ENCODE results near the gene TNFRSF9.
"Not testable (repeated sequence)": the region's sequence is repeated elsewhere in the genome, so short reads cannot be mapped to it uniquely, and the experiment has no call there.

Gene TNFRSF9

DNA sequence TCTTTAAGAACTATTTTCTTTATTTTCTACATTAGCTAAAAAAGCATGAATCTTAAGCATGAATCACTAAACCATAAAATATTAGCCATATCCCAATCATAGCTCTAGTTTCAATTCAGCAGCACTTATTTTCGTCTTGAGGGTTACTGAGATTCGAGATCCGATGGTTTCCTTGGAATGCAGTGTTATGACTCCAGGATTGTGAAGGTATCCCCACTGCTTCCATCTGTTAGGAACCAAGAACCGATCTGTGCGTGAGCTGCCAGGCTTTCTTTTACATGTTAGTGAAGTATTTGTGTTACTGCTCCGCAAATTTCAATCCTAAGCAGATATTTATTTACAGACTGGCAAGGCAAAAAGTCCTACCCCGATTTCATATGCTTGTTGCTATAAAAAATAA lies 18.8 kb downstream of the TNFRSF9 start:
- in situ Hi-C loops (cut with MboI; ENCODE audit: low sequenced_read_pairs): no loop called here

DNA sequence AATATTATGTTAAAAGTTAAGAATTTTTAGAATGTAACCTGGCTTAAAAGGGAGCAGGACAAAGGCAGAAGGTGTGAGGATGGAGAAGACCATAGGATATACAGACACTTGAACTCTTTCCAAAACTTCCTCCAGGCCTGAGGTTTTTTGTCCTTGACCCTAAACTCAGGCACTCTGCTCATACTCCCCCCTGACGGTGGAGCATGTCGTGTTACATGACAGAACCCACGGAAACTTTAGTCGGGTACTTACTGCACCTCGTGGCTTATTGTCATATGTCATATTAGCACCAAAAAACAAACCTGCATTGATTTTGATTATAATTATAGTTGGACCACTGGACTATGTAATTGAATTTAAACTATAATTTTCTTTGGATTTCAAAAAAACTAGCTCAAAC lies 20.8 kb downstream of the TNFRSF9 start:
- in situ Hi-C loops (cut with MboI; ENCODE audit: low sequenced_read_pairs): no loop called here

DNA sequence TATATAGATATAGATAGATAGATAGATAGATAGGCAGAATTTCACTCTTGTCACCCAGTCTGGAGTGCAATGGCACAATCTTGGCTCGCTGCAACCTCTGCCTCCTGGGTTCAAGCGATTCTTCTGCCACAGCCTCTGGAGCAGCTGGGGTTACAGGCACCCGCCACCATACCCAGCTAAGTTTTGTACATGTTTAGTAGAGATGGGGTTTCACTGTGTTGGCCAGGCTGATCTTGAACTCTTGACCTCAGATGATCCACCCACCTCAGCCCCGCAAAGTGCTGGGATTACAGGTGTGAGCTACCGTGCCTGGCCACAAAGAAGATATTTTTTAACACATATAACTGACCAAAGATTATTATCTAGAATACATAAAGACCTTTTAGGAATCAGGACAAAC lies 22.7 kb downstream of the TNFRSF9 start:
- in situ Hi-C loops (cut with MboI; ENCODE audit: low sequenced_read_pairs): not testable (repeated sequence)

DNA sequence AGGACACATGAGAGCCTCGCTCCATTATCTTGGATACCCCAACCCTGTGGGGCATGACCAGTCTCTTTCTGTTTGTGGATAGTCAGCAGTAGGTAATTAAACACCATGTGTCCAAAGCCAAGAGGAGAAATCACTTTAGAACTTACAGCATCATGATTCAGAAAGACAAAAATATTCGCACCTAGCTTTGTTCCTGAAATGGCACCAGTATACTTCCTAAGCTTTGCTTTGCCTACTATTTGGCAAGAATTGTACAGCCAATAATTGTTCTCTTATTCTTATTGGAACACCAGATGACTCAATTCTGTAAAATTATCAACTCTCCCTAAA lies 24.2 kb downstream of the TNFRSF9 start:
- in situ Hi-C loops (cut with MboI; ENCODE audit: low sequenced_read_pairs): no loop called here

DNA sequence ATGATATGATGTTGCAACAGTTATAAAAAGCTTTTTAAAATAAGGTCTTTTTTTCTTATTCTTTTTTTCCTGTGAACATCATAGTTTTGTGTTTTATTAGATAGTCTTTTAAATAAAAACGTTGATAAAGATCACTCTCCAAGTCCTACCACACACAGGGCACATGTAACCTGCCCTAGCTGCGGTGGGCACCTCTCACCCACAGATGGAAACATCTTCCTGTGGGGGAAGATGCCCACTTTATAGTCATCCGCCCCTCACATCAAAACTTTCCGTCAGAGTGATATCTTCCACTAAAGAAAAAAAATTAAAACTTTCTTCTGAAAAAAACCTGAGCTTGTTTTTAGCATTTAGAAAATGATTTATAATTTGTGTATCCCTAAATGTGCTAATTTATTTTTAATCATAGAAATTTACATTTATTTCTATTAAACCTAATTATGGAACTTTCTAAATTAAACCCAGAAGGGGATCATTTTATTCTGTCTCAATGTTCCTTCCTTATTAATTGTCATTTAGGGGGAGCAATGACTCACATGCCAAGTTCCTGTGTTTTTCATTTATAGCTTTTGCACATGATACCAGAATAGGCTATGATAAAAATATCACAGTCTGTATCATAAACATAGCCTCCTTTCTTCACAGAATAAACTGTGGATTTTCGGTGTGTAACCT lies 24.7 kb downstream of the TNFRSF9 start:
- in situ Hi-C loops (cut with MboI; ENCODE audit: low sequenced_read_pairs): no loop called here

DNA sequence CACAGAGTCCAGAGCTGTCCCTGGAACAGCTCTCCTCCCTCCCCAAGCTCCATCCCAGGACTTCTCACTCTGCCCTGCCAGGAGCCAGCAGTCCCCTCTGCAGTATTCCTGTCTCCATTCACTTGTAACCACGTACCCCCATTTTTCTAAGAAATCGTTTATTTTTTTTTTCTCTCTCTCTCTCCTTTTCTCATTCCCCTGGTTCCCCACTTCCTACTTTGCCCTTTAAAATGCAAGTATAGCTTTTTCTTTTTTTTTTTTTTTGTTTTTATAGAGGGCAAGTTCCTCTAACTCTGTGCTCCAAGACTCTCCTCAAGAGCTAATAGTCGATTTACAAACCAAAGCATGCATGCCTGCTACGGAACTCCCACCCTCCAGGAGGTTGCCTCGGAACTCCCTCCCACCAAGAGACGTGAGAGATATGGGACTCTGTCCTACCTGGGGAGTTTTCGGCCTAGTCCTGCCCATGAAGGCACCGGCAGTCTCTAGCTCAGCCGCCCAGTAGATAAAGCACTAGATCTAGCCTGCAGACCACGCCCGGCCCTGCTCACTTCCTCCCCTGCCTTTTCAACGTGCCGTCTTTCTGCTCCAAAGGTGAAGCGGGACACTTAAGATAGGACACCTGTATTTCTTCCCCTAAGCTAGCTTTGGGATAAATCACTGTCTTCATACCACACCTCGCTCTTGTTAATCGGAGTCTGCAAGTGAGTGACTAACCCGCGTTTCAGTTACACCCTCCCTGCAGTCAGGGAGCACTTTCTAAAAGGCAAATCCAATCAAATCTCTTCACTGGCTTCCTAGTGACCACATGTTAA lies 27.7 kb downstream of the TNFRSF9 start:
- in situ Hi-C loops (cut with MboI; ENCODE audit: low sequenced_read_pairs): no loop called here

DNA sequence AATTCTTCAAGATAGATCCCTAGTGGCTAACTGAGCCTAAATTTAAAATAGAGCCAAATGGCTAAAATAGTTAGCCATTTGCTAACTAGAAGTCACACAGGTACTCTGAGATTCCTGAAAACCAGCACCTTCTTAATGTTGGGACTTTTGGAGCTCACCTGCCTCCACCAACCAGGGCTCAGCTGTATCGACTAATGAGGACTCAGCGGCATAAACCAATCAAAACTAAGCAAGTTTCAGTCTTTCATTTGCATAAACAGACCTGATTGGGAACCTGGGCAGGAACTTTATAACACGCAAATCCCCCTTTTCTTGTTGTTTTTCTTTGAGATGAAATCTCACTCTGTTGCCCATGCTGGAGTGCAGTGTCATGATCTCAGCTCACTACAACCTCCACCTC lies 28.5 kb downstream of the TNFRSF9 start:
- in situ Hi-C loops (cut with MboI; ENCODE audit: low sequenced_read_pairs): no loop called here

DNA sequence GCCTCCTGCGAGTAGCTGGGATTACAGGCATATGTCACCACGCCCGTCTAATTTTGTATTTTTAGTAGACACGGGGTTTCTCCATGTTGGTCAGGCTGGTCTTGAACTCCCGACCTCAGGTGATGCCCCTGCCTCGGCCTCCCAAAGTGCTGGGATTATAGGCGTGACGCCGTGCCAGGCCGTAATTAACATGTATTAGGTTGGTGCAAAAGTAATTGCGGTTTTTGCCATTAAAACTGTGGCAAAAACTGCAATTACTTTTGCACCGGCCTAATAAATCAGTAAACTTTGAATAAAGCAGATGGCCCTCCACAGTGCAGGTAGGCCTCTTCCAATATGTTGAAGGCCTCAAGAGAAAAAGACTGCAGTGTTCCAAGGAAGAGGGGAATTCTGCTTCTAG lies 35.4 kb downstream of the TNFRSF9 start:
- in situ Hi-C loops (cut with MboI; ENCODE audit: low sequenced_read_pairs): no loop called here

DNA sequence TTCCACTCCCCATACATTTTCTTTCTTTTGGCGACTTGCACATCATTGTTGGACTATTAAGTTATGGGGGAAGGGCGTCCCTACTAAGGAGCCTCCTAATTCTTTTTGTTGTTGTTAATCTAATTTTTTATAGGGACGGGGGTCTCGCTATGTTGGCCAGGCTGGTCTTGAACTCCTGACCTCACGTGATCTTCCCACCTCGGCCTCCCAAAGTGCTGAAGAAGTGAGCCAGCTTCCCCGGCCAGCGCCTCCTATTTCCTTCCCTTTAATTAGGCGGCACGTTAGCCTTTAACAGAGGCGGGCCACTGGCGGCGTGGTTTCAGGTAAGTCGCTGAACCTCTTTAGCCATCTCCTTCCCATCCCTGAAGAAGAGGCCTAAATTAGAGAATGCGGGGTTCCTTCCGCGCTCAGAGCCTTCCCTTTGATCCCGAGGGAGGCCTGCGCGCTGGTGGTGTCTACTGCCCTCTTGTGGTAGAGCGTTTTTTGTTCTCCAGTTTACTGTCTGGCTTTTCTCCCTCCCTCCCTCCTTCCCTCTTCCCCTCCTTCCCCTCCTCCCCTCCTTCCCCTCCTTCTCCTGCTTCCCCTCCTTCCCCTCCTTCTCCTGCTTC lies 38.1 kb downstream of the TNFRSF9 start:
- in situ Hi-C loops (cut with MboI; ENCODE audit: low sequenced_read_pairs): no loop called here

DNA sequence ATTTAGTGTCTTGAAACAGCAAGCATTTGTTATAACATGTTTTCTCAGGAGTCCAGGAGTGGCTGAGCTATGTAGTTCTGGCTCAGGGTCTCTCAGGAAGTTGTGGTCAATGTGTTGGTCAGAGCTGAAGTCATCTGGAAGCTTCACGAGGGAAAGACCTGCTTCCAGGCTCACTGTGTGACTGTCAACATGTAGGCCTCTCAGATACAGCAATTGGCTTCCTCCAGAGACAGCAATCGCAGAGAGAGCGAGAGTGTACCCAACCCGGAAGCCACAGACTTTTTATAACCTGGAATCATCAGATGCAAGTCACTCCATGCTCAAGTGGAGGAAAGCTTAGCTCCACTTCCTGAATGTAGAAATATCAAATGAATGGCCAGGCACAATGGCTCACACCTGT lies 40.9 kb downstream of the TNFRSF9 start:
- in situ Hi-C loops (cut with MboI; ENCODE audit: low sequenced_read_pairs): no loop called here

DNA sequence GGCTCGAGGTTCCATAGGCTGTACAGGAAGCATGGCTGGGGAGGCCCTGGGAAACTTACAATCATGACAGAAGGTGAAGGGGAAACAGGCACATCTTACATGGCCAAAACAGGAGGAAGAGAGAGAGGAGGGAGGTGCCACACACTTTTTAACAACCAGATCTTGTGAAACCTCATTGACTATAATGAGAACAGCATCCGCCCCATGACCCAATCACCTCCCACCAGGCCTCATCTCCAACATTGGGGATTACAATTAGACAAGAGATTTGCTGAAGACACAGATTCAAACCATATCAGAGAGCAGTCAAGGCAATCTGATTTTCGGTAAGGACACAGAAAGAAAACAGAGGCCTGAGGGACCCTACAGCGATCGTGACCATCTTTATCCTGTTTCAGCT lies 41.7 kb downstream of the TNFRSF9 start:
- in situ Hi-C loops (cut with MboI; ENCODE audit: low sequenced_read_pairs): no loop called here

DNA sequence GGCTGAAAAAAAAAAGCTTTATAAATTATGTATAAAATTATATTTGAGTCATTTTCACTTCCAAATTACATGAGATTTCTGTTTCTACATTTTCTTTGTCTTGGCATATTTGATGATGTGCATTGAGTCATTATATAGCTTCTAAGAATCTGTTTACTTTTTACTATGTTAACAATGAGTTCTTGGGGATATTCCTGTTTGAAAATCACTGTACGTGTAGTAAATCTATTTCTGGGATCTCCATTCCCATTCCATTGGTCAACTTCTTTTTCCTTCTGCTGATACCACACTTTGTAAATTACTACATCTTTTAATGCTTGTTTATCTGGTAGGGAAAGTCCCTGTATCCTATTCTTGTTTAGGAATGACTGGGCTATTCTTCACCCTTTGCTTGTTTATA lies 43.6 kb downstream of the TNFRSF9 start:
- in situ Hi-C loops (cut with MboI; ENCODE audit: low sequenced_read_pairs): no loop called here

DNA sequence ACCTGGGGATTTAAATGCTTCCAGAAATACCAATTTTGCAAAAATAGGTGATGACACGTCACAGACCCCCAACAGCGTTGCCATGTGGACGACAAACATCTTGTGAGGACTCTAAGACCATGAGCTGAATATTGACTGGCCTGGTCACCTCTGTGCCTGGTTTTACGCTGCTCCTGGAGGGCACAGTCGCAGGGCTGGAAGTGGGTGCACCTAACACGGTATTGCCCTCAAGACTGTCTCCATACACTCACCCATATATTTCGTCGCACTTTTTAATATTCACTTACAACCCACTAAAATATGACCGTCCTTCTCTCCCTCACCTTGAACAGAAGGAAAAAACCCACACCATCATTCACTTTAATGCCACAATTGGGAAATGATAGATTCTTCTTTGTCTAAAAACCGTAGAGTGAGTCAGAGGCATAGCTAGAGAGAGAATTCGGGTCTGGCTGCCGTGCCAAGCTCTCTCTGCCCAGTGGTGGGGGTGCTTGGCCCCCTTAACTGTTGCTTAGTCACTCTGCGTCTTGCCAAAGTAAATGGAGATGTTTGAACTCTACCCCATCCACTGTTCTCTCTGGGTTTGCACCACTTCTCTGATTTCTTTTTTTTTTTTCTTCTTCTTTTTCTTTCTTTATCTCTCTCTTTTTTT lies 47.0 kb downstream of the TNFRSF9 start:
- in situ Hi-C loops (cut with MboI; ENCODE audit: low sequenced_read_pairs): no loop called here

DNA sequence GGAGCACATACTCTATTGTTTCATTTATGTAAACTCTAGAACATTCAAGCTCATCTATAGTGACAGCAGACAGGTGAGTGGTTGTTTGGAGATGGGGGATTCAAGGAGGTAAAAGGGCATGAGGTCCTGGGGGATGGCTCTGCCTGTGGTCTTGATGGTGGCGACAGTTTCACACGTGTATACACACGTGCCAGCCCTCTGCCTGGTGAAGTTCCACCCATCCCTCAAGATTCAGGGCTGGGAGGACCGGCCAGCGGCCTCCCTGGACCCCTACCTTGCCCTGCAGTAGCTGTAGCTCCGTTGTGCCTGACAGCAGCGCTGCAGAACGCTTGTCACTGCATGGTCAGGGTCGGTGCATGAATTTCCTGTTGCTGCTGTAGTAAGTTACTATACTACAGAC lies 48.8 kb downstream of the TNFRSF9 start:
- in situ Hi-C loops (cut with MboI; ENCODE audit: low sequenced_read_pairs): no loop called here

DNA sequence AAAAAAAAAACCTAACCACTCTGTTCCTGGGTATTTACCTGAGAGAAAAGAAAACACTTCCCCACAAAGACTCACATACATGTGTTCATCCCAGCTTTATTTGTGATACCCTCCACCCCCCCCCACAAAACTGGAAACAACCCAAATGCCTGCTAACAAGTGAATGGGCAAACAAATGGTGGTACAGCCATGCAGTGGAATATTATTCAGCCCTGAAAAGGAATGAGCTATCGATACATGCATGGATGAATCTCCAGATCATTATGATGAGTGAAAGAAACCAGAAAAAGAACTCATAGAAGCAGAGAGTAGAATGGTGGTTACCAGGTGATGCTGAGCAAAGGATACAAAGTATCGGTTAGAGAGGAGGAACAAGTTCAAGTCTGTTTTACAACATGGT lies 49.8 kb downstream of the TNFRSF9 start:
- in situ Hi-C loops (cut with MboI; ENCODE audit: low sequenced_read_pairs): no loop called here

DNA sequence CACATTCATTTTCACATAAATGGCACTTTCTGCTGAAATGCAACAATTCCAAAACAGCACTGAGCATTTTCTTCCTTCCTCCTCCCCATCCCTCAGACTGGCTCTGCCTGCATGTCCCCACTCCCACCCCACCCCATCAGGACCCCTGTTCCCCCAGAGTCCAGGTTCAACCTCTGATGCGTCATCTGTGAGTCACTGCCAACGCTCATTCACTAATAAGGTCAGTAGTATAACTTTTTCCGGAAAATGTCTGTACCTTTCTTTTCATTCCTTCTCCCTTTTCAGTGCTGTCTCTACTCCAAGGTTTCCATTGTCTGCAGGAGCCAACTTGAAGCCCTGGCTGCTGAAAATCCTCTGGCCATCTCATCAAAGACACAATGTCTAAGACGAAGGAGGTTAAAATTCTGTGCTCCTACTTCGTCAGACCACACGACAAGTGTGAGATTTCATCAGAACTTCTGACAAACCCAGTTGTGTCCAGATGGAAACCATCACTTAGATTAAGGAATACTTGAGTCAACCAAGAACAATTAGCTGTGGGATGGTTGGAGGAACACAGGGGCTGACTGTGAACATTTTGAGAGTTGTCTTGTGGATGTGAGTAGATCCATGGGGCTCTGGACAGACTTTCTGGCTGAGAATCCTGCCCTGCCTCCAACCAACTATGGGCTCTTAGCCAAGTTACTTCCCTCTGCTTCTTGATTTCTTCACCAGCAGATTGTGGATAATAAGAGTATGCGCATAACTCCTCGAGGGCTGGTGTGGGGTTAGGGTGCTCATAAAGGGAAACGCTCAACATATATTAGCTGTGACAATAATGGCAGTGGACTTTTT lies 52.2 kb downstream of the TNFRSF9 start:
- in situ Hi-C loops (cut with MboI; ENCODE audit: low sequenced_read_pairs): no loop called here

DNA sequence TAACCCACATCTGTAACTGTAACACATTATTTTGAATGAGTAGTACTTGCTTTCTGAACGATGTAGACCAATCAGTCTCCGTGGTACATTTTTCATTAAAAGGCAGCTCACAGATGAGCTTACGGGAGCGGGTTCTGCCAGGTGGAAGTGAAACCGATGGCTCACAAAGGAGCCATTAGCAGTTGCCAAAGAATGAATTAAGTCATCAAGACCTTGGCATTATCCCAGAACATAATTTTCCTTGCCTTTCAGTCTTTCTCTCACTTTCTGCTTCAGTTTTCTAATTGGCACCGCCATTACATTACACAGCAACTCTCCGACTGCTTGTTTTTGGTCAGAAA lies 54.3 kb downstream of the TNFRSF9 start:
- in situ Hi-C loops (cut with MboI; ENCODE audit: low sequenced_read_pairs): no loop called here

DNA sequence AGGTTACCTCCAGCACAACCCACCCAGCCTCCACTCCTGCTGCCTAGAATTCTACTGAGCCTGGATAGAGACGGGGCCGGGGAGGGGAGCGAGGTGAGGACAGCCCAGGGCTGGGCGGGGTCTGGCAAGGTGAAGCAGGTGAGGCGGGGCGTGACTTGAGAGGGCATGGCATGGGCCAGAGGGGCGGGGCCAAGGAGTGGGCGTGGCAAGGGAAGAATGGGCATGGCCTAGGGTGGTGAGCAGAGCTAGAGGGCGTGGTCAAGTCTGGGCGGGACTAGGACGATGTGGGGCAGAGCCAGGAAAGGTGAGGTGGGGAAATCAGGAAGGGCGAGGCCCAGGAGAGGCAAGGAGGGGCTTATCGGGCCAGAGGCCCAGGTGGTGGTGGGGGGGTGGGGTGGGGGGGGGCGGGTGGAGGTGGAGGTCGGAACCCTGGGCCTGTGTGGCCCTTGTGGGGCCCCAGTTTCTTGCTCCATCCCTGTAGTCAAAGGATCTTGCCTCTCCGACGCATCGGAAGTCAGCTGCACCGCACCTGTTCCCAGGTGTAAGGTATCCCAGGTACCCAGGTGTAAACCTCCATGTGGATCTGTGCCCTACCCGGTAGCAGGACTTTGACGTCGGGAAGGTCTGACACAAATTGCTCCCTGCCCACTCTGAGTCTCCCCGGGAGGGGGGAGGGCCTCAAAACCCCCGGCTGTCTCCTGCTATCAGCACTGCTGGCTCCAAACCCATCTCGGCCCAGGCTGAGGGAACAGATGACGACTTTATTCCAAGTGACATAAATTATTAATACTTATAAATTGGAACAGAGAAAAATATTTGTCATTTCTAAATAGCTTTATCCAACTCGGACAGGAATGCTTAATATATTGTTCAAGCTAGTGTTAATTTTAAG lies 54.9 kb downstream of the TNFRSF9 start:
- in situ Hi-C loops (cut with MboI; ENCODE audit: low sequenced_read_pairs): no loop called here

DNA sequence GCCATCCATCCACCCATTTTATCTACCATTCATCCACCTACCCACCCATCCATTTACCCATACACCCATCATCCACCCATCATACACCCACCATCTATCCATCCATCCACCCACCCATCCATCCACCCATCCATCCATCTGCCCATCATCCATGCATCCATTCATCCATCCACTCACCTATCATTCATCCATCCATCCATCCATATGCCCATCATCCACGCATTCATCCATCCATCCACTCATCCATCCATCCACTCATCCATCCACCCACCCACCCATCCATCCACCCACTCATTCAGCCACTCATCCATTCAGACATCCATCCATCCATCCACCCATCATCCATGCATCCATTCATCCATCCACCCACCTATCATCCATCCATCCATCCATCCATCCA lies 55.9 kb downstream of the TNFRSF9 start:
- in situ Hi-C loops (cut with MboI; ENCODE audit: low sequenced_read_pairs): no loop called here

DNA sequence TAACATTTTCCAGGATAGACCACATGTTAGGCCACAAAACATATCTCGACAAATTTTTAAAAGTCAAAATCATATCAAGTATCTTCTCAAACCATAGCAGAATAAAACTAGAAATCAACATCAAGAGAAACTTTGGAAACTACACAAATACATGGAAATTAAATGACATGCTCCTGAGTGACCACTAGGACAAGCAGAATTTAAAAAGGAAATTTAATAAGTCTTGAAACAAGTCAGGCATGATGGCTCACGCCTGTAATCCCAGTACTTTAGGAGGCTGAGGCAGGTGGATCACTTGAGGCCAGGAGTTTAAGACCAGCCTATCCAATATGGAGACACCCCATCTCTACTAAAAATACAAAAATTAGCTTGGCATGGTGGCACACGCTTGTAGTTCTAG lies 61.4 kb downstream of the TNFRSF9 start:
- in situ Hi-C loops (cut with MboI; ENCODE audit: low sequenced_read_pairs): no loop called here
